Neural progenitor cell (in vitro differentiated cells): ENCODE measurements around the gene SURF6.

Source experiments
- CTCF ChIP-seq: fragments of 200-600 bp; sonication (generic); IDR thresholded peaks from 2 replicates; pipeline ENCODE4 v1.5.1; 2017; ENCODE audit warnings: antibody characterized with exemption, mild to moderate bottlenecking
- EZH2 ChIP-seq: fragments of 200-600 bp; sonication (generic); IDR thresholded peaks from 2 replicates; pipeline ENCODE4 v1.6.1; 2017; ENCODE audit warnings: antibody characterized with exemption, mild to moderate bottlenecking, moderate library complexity
- EZH2phosphoT487 ChIP-seq: fragments of 200-600 bp; sonication (generic); IDR thresholded peaks from 2 replicates; pipeline ENCODE4 v1.6.1; 2017; ENCODE audit warnings: antibody characterized with exemption

- TF ChIP-seq EZH2 (no peak), CTCF (no peak), EZH2phosphoT487 (no peak)
Measured at GRCh38 chr9:133360400-133361393, 24.7 kb upstream of the SURF6 start.
